ENCODE data around the gene CAMSAP1. TPM values are rescaled to one million over a fixed set of nuclear protein-coding genes. Genes with fewer than 3 reads are reported as not detected.

The CAMSAP1 gene
- total and polyA plus RNA-seq, 2 of the 4 experiments (the other 2 are of a cell fraction) = 8.2 to 19.5 TPM

GRCh38 chr9:135927195-135928013 lies 20.1 kb upstream of the CAMSAP1 start:
- Histone ChIP-seq H3K27ac (ENCODE audit: insufficient read depth, low read length) (no peak overlapping the region), H2BK120ac (ENCODE audit: low read depth, low read length) (no peak overlapping the region), H3K23ac (ENCODE audit: low read depth, low read length) (no peak overlapping the region), H3K18ac (ENCODE audit: low read depth, low read length) (no peak overlapping the region), H3K9me3 (ENCODE audit: control insufficient read depth, insufficient read depth, low read length) (no peaks in the 10 kb centered on the region), H4K91ac (ENCODE audit: insufficient read depth, low read depth, low read length) (no peak overlapping the region), H3K79me1 (ENCODE audit: low read depth in 1 of 2, low read length in 2 of 2) (peaks cover 0 to 8% of the 10 kb centered on the region in 2 experiments; a peak in 1 of 4 replicates), H3K4me1 (ENCODE audit: control insufficient read depth, insufficient read depth, low read length) (no peaks in the 10 kb centered on the region), H2BK20ac (ENCODE audit: low read depth, low read length) (no peak overlapping the region), H3K14ac (replicated peaks; ENCODE audit: low read depth, low read length) (no peak overlapping the region), H3K4ac (ENCODE audit: low read depth, low read length) (no peak overlapping the region), H3K9me1 (ENCODE audit: insufficient read depth, low read length) (peaks cover 8% of the 10 kb centered on the region; the same call in 1 of the 2 replicates), H3K9ac (ENCODE audit: low read depth, low read length) (no peak overlapping the region), H3K36me3 (ENCODE audit: control insufficient read depth, insufficient read depth, low read length) (peaks cover 17% of the 10 kb centered on the region), H4K20me1 (ENCODE audit: insufficient read depth, low read length) (peaks cover 8% of the 10 kb centered on the region), H2AK9ac (replicated peaks; ENCODE audit: low read depth, low read length, poor library complexity) (no peak overlapping the region), H2BK5ac (ENCODE audit: low read depth, low read length, poor library complexity, severe bottlenecking) (no peak overlapping the region), H3K4me3 (ENCODE audit: insufficient read depth, low read depth, low read length) (no peak overlapping the region), H3K27me3 (ENCODE audit: control insufficient read depth, insufficient read depth, low read length) (no peaks in the 10 kb centered on the region), H4K8ac (ENCODE audit: low read depth in 2 of 2, low read length in 2 of 2) (no peak overlapping the region), H4K5ac (ENCODE audit: low read depth, low read length) (no peak overlapping the region), H2BK15ac (ENCODE audit: low read depth, low read length) (no peak overlapping the region), H3K4me2 (ENCODE audit: low read depth, low read length) (no peak overlapping the region), H2AK5ac (ENCODE audit: low read depth, low read length) (no peak overlapping the region), H2AFZ (replicated peaks; ENCODE audit: low read length, poor library complexity) (no peak overlapping the region), H3K56ac (ENCODE audit: extremely low read depth, insufficient read depth, low read length) (no peak overlapping the region)
- intact Hi-C loops (cut with micrococcal nuclease) (no loop called here), in situ Hi-C loops (cut with MboI; ENCODE audit: low sequenced_read_pairs) (loop anchor here (25.0 kb wide), 1 partner anchor 315 kb away; a partner anchor contains a TSS), dilution Hi-C loops (cut with HindIII; ENCODE audit: low sequenced_read_pairs, unreplicated experiment) (no loop called here)
- ATAC-seq (ENCODE audit: low read depth) (no peak; the same call in 1 of the 2 replicates), DNase-seq (no peak)
- BruUV-seq (replicated peaks) = no TSS peak
- ChIA-PET POLR2A (ENCODE audit: unreplicated experiment) (no interaction called here), CTCF (no interaction called here)
- 93% methylated on average over 16 of the region's 25 CpGs; no CpG with 5 or more reads in 1 of the 2 experiments for WGBS, 2 experiments (ENCODE audit: extremely low coverage in 2 of 2, insufficient read length in 1 of 2)
- TF ChIP-seq CEBPB (IDR thresholded peaks at IDR 0.05; ENCODE audit: low read depth, low read length) = no peak
- no peak for TF ChIP-seq FOS (IDR thresholded peaks at IDR 0.05; ENCODE audit: low read depth, low read length)
- TF ChIP-seq POLR2A (IDR thresholded peaks at IDR 0.05; ENCODE audit: low read depth, low read length) = no peak
- TF ChIP-seq SMC3 (IDR thresholded peaks at IDR 0.05; ENCODE audit: low read depth, low read length) = no peak
- TF ChIP-seq CTCF (conservative IDR thresholded peaks at IDR 0.05; ENCODE audit: low read depth, low read length) = no peak
- no peak for TF ChIP-seq MAZ (IDR thresholded peaks at IDR 0.05; ENCODE audit: borderline replicate concordance, low read depth, low read length)
- no peak for TF ChIP-seq MAFK (IDR thresholded peaks at IDR 0.05; ENCODE audit: low read depth, low read length)
- TF ChIP-seq, protein P1, sequence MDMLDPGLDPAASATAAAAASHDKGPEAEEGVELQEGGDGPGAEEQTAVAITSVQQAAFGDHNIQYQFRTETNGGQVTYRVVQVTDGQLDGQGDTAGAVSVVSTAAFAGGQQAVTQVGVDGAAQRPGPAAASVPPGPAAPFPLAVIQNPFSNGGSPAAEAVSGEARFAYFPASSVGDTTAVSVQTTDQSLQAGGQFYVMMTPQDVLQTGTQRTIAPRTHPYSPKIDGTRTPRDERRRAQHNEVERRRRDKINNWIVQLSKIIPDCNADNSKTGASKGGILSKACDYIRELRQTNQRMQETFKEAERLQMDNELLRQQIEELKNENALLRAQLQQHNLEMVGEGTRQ (IDR thresholded peaks at IDR 0.05; ENCODE audit: low read depth, low read length) = no peak
- TF ChIP-seq CHD1 (IDR thresholded peaks at IDR 0.05; ENCODE audit: low read depth, low read length) = no peak
- no peak for TF ChIP-seq ELK1 (IDR thresholded peaks at IDR 0.05; ENCODE audit: borderline replicate concordance, low read depth, low read length)
- TF ChIP-seq RCOR1 (IDR thresholded peaks at IDR 0.05; ENCODE audit: insufficient replicate concordance, low read length) = no peak
- TF ChIP-seq RFX5 (IDR thresholded peaks at IDR 0.05; ENCODE audit: low read depth, low read length) = no peak
- no peak for TF ChIP-seq MXI1 (IDR thresholded peaks at IDR 0.05; ENCODE audit: borderline replicate concordance, low read depth, low read length)
- no peak for TF ChIP-seq RAD21 (IDR thresholded peaks at IDR 0.05; ENCODE audit: low read length)
- TF ChIP-seq BHLHE40 (IDR thresholded peaks at IDR 0.05; ENCODE audit: low read depth, low read length) = no peak

Data from IMR-90 (cell line).